AG10803 (cell line): Measurements from ENCODE around the gene TTC27.

Experiments
- DNase-seq: peaks from one replicate; pipeline ENCODE4 v3.0.0; 2010; ENCODE audit warnings: low read depth
- H3K4me3 ChIP-seq: 2 replicates; pipeline ENCODE4 v1.5.1; 2011; ENCODE audit warnings: mild to moderate bottlenecking, low read length, control low read depth
- TF ChIP-seq, protein P1 (sequence below): conservative IDR thresholded peaks from 2 replicates; pipeline ENCODE4 v1.5.1; 2011; ENCODE audit warnings: mild to moderate bottlenecking, low read length, control low read depth, inconsistent platforms

The TTC27 gene

DNA sequence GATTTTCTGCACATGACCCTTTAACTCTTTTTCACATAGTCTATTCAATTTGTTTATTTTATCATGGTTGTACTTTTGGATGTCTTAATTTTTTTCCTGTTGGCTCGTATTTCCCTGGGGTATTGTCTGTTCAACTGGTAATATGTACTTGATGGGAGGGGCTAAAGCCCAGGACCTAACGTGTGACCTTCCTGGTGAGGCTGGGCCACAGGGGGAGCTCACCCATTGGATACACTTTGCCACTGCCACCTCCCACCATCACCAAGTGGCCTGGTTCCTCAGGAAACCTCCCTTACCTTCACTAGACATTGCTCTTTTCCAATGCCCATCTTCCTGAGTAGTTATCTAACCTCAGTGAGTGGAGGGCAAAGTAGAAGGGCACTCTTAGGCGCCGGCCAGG lies 175.0 kb downstream of the TTC27 start:
- H3K4me3 ChIP-seq, result no peak overlapping the region
- no peak for DNase-seq
- TF ChIP-seq, protein P1, sequence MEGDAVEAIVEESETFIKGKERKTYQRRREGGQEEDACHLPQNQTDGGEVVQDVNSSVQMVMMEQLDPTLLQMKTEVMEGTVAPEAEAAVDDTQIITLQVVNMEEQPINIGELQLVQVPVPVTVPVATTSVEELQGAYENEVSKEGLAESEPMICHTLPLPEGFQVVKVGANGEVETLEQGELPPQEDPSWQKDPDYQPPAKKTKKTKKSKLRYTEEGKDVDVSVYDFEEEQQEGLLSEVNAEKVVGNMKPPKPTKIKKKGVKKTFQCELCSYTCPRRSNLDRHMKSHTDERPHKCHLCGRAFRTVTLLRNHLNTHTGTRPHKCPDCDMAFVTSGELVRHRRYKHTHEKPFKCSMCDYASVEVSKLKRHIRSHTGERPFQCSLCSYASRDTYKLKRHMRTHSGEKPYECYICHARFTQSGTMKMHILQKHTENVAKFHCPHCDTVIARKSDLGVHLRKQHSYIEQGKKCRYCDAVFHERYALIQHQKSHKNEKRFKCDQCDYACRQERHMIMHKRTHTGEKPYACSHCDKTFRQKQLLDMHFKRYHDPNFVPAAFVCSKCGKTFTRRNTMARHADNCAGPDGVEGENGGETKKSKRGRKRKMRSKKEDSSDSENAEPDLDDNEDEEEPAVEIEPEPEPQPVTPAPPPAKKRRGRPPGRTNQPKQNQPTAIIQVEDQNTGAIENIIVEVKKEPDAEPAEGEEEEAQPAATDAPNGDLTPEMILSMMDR, result no peak

DNA sequence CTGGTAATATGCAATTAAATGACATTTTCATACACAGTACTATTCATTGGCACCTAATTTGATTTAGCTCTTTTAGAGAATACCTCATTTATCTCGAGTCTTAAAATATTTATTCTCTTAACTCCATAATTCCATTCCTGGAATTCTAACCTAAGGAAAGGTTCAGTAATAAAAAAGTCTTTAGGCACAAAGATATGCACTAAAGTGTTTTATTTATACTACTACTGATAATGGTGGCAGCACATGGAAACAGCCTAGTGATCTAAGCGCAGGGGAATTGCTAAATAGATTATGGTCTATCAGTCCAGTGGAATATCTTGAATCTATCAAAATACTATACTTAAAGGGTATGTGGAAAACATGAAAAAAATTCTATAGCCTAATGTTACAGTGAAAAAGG lies 176.4 kb downstream of the TTC27 start:
- no peak overlapping the region for H3K4me3 ChIP-seq
- DNase-seq, result no peak
- TF ChIP-seq, protein P1, result no peak

DNA sequence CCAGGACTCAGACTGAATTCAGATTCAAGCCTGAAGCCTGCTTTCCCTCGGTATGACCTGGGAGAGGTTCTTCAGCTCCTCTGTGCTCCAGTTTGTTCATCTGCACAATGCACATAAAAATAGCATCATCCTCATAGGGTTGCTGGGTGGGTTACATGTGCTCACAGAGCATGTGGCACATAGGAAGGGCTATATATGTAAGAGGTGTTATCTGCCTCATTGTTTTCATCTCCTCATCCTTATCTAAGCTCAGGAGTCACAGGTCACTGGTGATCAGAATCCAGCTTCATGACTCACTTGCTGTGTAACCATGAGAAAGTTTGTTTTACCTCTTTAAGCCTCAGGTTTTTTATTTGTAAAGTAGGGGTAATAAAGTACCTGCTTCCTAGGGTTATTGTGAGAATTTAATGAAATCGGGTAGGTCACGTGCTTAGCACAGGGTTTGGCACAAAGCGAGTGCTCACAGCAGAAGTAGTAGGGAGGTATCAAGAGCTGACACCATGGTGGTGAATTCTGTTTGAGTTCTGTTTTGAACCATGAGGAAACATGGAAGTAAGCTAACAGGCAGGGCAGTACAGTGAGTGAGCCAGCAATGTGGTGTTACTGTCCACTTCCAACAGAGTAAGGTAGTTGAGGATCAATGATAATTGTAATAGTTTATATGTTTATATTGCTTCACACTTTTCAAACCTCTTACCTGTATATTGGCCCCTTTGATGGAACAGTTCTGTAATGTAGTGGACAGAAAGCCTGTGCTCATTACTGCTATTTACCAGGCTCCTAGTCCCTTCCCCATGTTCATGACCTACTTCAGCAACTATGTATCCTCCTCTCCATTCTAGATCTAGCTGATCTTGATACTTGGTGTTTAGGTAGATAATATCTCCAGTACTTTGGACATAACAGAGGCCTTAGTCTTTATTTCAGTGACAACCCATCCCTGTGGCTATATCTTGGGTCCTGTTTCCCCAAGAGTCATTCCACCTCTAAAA lies 177.6 kb downstream of the TTC27 start:
- DNase-seq, result no peak
- TF ChIP-seq, protein P1, result no peak
- no peak overlapping the region for H3K4me3 ChIP-seq

GRCh38 chr2:32806857-32807256 lies 179.0 kb downstream of the TTC27 start:
- TF ChIP-seq, protein P1, result no peak
- no peak for DNase-seq
- H3K4me3 ChIP-seq, result no peak overlapping the region

GRCh38 chr2:32807662-32808061 lies 179.8 kb downstream of the TTC27 start:
- no peak overlapping the region for H3K4me3 ChIP-seq
- TF ChIP-seq, protein P1, result no peak
- DNase-seq, result no peak

DNA sequence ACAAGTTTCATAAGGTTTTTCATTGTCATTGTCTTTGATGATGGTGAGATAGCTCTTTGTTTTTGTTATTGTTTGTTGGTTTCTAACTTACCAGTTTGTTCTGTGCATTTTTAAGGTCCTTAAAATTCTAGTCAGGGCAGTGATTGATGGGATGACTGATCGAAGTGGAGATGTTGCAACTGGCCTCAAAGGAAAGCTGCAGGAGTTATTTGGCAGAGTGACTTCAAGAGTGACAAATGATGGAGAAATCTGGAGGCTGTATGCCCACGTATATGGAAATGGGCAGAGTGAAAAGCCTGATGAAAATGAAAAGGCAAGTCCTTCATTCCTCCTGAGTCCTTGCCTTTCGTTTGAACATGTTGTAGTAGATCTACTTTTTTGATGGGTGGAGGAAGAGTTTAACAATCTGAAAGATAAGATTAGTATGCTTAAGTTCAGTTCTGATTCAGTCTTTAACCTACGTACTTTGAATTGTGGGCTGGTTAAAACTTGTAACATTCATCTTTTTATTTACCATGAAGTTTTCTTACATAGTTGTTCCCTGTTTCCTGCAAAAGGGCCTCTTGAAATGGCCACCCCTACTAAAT lies 183.2 kb downstream of the TTC27 start:
- peak; percentile 49 for DNase-seq
- TF ChIP-seq, protein P1, result no peak
- no peak overlapping the region for H3K4me3 ChIP-seq

- H3K4me3 ChIP-seq, result no peak overlapping the region
- no peak for DNase-seq
- TF ChIP-seq, protein P1, result no peak
Measured at GRCh38 chr2:32811696-32812095, 183.8 kb downstream of the TTC27 start.
